T-helper 1 cell treated with Interleukin-12 subunit alpha and Interleukin-12 subunit beta and Interleukin-4 antibody, amounts not matched to agents 30 μg/mL and 1 μg/mL, for 36 hours (primary cell): Measurements from ENCODE around the gene KLF6.

Experiments used
- H3K27ac Mint-ChIP-seq: one replicate; pipeline ENCODE4 v1.8.0; 2021; ENCODE audit warnings: mild to moderate bottlenecking, mixed read lengths
- H3K27me3 Mint-ChIP-seq: one replicate; pipeline ENCODE4 v1.8.0; 2021; ENCODE audit warnings: low read depth, mixed read lengths
- H3K36me3 Mint-ChIP-seq: one replicate; pipeline ENCODE4 v1.8.0; 2021; ENCODE audit warnings: low read depth, mixed read lengths
- H3K4me1 Mint-ChIP-seq: one replicate; pipeline ENCODE4 v1.8.0; 2021; ENCODE audit warnings: low read depth, mixed read lengths
- H3K4me3 Mint-ChIP-seq: one replicate; pipeline ENCODE4 v1.8.0; 2021; ENCODE audit warnings: mild to moderate bottlenecking, moderate library complexity, mixed read lengths
- H3K9me3 Mint-ChIP-seq: one replicate; pipeline ENCODE4 v1.8.0; 2021; ENCODE audit warnings: mixed read lengths

Gene KLF6

DNA sequence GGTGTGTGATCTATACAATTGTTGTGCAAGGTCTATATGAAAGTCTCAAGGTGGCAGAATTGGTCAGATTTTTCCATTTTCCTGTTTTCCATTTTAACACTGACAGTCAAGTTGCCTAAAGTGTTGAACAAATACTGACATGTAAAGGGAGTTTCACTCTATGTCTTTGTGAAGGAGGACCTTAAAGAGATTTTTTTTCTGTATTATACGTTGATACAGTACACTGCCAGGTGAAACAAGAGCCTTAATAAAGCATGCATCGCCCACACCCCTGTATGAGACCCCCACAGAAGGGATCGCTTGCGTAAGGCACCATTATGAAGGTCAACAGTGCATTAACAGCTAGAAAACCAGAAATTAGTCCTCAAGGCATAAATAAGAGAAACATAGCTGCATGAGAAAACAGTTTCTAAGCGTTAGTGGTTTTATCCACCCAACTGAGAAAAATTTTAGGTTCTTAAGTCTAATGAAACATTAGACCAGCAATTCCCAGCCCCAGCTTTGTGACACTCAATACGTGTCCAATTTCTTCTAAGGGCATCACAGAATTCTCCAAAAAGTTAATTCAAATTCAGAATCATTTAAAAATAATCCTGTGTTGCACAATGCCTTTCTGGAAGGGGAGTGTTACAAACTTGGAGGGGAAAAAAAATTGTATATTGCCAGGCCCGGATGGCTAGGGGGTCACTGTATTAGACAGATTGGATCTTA is 6.9 kb downstream of the KLF6 start:
- Mint-ChIP-seq H3K27ac (peak overlapping the region; percentile 70), H3K4me1 (peaks cover 73% of the 10 kb centered on the region), H3K36me3 (peaks cover 85% of the 10 kb centered on the region), H3K27me3 (no peaks in the 10 kb centered on the region), H3K9me3 (no peaks in the 10 kb centered on the region), H3K4me3 (peak overlapping the region; percentile 63)

DNA sequence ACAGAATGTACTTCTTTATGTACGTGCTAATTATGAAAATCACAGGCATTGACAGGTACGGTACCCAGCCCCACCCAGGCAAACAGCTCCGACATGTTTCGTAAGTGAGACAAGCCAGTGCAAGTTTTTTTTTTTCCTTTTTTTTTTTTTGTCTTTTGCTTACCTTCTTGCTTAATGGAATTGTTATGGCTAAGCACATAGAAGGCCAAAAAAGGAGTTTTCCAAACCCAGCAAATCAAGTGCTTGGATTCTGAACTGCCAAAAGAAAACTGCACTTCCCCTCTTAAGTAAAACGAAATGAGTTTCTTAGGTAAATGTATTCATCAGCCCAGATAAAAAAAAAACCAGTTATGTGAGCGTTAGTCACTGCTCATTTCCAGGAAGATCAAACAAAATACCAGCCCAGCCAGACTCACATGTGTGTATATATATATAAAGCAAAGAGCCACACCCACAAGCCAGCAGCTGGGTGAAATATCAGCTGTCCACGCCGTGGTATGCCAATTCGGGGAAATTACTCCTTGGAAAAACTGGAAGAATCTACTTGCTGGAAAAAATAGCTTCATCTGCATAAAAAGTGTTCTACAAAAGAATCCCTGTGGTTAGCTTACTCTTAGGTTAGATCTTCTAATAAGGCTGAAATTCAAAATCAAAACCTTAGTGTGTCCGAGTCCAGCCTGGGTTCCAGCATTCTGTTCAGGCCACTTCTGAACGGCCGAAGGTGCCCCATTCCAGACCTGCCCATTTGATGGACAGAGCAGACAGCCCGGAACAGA is 8.0 kb downstream of the KLF6 start:
- peak overlapping the region; percentile 45 for H3K27ac Mint-ChIP-seq
- peaks cover 78% of the 10 kb centered on the region for H3K36me3 Mint-ChIP-seq
- H3K4me3 Mint-ChIP-seq = peak overlapping the region; percentile 42
- peaks cover 63% of the 10 kb centered on the region for H3K4me1 Mint-ChIP-seq
- H3K27me3 Mint-ChIP-seq = no peaks in the 10 kb centered on the region
- H3K9me3 Mint-ChIP-seq = no peaks in the 10 kb centered on the region

DNA sequence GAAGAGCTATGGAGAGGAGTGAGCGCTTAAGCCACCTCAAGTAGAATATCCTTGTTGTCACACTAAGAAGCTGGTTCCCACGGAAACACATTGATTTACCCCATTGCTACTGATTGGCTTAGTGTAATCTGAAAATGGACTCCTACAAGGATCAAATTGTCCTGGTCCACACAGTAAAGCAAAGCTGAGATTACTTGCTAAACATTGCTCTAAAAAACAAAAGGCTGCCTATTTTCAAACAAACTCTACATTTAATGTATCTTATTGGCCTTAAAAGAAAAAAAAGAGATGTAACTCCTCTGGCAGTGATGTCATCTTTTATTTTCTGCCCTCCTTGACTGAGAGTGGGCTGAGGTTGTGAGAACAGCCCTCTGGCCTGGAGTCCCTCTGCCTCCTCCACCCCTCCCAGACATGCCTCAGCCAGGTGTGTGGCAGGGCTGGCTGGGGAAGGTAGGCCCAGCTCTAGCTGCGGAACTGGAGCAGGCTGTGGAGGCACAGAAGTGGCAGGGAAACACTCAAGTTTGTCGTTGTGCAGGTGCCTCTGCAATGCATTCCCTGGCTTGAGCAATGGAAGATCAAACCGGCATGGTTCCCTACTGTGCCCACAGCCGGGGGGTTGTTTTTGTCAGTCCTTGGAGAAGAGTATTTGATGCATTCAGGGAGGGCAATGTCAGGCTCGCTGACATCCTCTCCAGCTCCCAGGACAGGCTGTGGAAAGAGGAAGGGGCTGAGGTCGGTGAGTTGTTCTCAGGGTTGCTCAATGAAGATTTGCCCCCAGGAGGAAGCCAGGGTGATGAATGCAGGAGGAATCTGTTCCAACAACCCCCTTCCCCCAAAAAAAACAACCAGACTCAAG is 9.1 kb downstream of the KLF6 start:
- Mint-ChIP-seq H3K27me3 (no peaks in the 10 kb centered on the region), H3K36me3 (peaks cover 68% of the 10 kb centered on the region), H3K4me1 (peaks cover 56% of the 10 kb centered on the region), H3K27ac (peak overlapping the region; percentile 64), H3K9me3 (no peaks in the 10 kb centered on the region), H3K4me3 (peak overlapping the region; percentile 58)

GRCh38 chr10:3774814-3775695 is 10.0 kb downstream of the KLF6 start:
- H3K9me3 Mint-ChIP-seq = no peaks in the 10 kb centered on the region
- peak overlapping the region; percentile 22 for H3K4me3 Mint-ChIP-seq
- peaks cover 60% of the 10 kb centered on the region for H3K36me3 Mint-ChIP-seq
- peaks cover 49% of the 10 kb centered on the region for H3K4me1 Mint-ChIP-seq
- H3K27ac Mint-ChIP-seq = peak overlapping the region; percentile 64
- H3K27me3 Mint-ChIP-seq = no peaks in the 10 kb centered on the region

DNA sequence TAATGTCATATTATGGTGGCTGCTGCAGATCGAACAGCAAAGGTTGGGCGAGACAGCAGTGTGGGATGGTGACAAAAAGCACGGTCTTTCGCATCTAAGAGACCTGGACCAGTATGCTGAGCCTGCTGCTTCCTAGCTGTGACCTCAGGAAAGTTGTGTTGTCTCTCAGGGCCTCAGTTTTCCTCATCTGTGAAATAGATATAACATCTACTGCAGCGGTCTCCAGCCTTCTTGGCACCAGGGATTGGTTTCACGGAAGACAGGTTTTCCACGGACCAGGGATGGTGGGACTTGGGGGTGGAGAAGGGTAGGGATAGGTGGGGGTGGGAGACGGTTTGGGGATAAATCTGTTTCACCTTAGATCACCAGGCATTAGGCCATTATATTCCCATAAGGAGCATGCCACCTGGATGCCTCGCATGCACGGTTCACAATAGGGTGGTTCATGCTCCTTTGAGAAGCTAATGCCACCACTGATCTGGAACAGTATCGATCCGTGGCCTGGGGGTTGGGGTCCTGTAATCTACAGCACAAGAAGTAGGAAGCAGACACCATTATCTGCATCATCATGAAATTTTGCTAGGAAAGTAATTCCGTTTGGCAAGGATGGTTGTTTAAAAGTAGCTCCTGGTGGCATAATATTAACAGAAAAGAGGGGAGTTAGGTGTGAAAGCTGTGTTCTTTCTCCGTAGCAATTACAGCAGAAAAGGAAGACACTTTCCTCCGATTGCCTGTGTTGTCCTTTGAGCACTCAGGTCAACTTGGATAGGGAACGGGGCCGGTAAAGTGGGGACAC is 10.8 kb downstream of the KLF6 start:
- Mint-ChIP-seq H3K36me3 (peaks cover 52% of the 10 kb centered on the region), H3K27me3 (no peaks in the 10 kb centered on the region), H3K9me3 (no peaks in the 10 kb centered on the region), H3K4me1 (peaks cover 47% of the 10 kb centered on the region), H3K4me3 (no peak overlapping the region), H3K27ac (peak overlapping the region; percentile 38)

DNA sequence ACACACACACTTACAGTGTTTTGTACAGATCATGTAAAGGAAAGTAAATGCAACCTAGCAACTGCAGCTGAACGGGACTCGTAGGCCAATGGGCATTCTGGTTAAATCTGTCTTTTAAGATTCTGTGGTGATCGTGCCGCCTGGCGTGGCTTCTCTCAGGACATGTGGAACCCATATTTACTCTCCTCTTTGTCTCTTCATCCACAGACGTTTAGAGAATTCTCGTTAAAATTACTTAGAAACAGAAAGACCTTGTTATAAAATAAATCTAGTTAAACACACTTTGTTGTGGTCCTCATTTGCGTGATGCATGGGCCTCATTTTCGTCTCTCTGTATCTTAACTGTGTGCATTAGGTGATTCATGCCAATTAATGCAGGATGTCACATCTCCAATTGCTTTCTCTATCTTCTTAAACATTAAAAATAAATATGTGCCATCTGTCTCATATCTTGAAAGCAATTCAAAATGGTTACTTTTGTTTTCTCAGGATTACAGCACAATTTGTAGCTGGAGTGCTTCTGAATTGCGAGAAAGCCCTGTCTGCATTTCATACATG is 11.5 kb downstream of the KLF6 start:
- Mint-ChIP-seq H3K27ac (no peak overlapping the region), H3K4me1 (peaks cover 44% of the 10 kb centered on the region), H3K27me3 (no peaks in the 10 kb centered on the region), H3K9me3 (no peaks in the 10 kb centered on the region), H3K4me3 (no peak overlapping the region), H3K36me3 (peaks cover 46% of the 10 kb centered on the region)

- H3K4me3 Mint-ChIP-seq = no peak overlapping the region
- H3K27me3 Mint-ChIP-seq = no peaks in the 10 kb centered on the region
- peaks cover 40% of the 10 kb centered on the region for H3K36me3 Mint-ChIP-seq
- H3K4me1 Mint-ChIP-seq = peaks cover 43% of the 10 kb centered on the region
- H3K27ac Mint-ChIP-seq = no peak overlapping the region
- no peaks in the 10 kb centered on the region for H3K9me3 Mint-ChIP-seq
These were observed 12.4 kb downstream of the KLF6 start for GRCh38 chr10:3772361-3773171.

DNA sequence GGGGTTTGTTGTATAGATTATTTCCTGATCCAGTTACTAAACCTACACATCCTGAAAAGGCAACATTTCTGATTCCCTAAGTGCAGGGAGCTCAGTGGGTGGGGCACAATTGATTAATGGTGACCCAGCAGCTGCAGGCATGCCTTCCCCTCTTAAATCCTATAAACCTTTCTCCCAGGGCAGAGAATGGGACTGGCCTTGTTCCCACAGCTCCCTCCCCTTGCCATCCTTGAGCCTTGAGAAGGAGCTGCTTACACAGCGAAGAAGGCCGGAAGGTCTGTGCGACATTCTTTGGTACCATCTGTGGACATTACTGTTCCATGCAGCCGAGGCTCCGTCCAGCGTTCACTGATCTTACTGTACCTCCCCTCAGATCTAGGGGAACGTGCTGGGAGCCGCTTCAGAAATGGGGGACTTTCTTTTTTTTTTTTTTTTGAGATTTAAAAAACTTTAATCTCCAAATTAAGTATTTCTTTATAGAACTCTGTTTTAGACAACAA is 14.3 kb downstream of the KLF6 start:
- Mint-ChIP-seq H3K27ac (no peak overlapping the region), H3K27me3 (no peaks in the 10 kb centered on the region), H3K4me3 (no peak overlapping the region)

DNA sequence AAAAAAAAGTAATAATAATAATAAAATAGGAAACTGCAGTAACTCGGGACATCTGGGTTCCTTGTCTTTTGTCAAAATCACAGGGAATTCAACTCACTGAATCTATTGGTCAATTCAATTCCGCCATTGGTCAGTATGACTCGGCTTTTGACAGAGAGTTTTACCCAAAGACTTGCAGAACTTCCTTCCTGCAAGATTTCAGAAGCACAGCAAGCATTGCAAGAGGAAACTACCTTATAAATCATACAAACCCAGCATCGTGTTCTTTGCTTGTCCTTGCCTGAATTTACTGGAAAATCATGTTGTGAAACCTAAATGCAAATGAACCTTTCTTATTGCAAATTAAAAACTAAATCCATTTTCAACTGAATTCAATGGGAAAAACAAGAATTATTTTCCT is 15.5 kb downstream of the KLF6 start:
- peaks cover 49% of the 10 kb centered on the region for H3K4me1 Mint-ChIP-seq
- H3K27ac Mint-ChIP-seq = no peak overlapping the region
- no peak overlapping the region for H3K4me3 Mint-ChIP-seq
- H3K9me3 Mint-ChIP-seq = no peaks in the 10 kb centered on the region
- H3K36me3 Mint-ChIP-seq = peaks cover 27% of the 10 kb centered on the region
- H3K27me3 Mint-ChIP-seq = no peaks in the 10 kb centered on the region

More for the DNA sequence above, 14.3 kb downstream of the KLF6 start:
- Mint-ChIP-seq H3K9me3 (no peaks in the 10 kb centered on the region), H3K4me1 (peaks cover 44% of the 10 kb centered on the region), H3K36me3 (peaks cover 31% of the 10 kb centered on the region)

DNA sequence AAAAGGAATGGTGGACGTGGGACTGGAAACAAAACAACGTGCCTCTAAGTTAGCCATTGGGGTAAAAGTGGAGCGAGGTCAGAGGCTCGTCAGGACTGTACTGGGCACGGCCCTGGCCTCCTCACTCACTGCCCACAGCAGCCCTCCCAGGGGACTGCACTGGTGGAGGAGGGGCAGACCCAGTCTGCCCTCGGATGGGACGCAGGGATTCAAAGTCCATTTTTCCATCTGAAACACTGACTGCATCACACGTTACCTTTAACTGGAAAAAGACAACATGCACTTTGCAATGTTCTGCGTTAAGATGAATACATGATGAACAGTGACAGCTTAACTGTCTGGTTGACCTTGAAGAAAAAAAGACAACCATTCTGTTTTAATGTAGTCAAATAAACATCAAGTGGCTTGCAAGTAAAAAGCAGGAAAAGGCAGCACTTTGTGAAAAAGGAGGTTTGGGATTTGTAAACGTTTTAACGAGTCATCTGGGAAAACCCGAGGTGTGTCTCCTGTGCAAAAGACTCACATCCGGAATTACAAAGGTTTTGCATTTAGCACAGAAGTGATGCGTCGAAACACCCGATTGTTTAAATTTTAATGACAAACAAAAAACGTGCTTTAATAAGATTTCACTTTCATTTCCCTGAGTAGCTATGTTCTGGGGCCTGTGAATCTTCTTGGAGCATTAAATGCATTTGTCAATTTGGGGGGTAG is 18.8 kb downstream of the KLF6 start:
- Mint-ChIP-seq H3K27ac (peak overlapping the region; percentile 73), H3K9me3 (peaks cover 3% of the 10 kb centered on the region), H3K4me1 (peaks cover 72% of the 10 kb centered on the region), H3K27me3 (no peaks in the 10 kb centered on the region), H3K4me3 (no peak overlapping the region), H3K36me3 (peaks cover 13% of the 10 kb centered on the region)

DNA sequence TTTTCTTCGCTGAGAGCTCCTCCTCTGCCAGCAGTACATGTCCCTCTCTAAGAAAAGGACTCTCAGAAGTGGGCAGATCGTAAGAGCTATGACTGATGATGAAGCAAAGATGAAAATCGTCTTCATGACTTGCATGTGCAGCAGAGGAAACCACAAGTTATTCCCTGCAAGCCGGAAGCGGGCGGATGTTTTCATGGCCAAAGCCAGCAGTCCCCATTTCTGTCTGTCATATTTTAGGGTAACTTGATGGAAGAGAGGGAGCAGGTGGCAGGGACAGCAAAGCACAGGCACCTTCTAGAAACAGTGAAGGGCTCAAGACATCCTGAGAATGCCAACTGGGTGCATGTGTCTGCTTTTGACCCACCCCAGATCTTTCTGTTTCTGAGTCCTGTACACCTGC is 19.9 kb downstream of the KLF6 start:
- Mint-ChIP-seq H3K4me3 (peak overlapping the region; percentile 55), H3K36me3 (peaks cover 19% of the 10 kb centered on the region), H3K27me3 (no peaks in the 10 kb centered on the region), H3K9me3 (peaks cover 10% of the 10 kb centered on the region), H3K27ac (peak overlapping the region; percentile 87), H3K4me1 (peaks cover 81% of the 10 kb centered on the region)

DNA sequence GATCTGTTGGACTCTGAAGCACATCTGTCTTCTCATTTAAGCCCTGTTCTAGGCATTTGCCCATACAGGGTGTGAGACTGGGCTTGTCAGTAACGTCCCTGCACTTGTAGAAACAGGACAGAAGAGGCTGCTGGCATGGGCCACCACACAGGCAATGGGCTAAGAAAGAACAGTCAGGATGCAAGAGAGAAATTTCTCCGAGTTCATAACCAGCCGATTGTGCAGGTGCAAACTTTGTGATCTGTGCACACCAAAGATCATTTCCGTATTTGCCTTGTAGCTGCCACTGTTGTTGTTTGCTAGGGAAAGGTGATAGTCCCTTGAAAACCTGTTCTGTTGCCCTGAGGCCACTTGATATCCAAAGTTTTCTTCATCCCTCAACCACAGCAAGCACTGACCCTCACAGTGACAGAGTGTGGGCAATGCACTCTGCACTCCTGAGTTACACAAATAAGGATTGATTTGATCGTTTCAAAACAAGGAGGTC is 20.3 kb downstream of the KLF6 start:
- peak overlapping the region; percentile 55 for H3K4me3 Mint-ChIP-seq
- peak overlapping the region; percentile 87 for H3K27ac Mint-ChIP-seq
- no peaks in the 10 kb centered on the region for H3K27me3 Mint-ChIP-seq
- H3K4me1 Mint-ChIP-seq = peaks cover 80% of the 10 kb centered on the region
- peaks cover 10% of the 10 kb centered on the region for H3K9me3 Mint-ChIP-seq
- peaks cover 21% of the 10 kb centered on the region for H3K36me3 Mint-ChIP-seq
